Smooth muscle cell of the brain vasculature (primary cell): Measurements from ENCODE around the gene ACKR4.
"Not testable (repeated sequence)": the region's sequence is repeated elsewhere in the genome, so short reads cannot be mapped to it uniquely, and the experiment has no call there.

Source experiments
- DNase-seq: peaks from one replicate; pipeline ENCODE4 v3.0.0-alpha.2; 2012; ENCODE audit warnings: low read depth, low spot score

The ACKR4 gene

DNA sequence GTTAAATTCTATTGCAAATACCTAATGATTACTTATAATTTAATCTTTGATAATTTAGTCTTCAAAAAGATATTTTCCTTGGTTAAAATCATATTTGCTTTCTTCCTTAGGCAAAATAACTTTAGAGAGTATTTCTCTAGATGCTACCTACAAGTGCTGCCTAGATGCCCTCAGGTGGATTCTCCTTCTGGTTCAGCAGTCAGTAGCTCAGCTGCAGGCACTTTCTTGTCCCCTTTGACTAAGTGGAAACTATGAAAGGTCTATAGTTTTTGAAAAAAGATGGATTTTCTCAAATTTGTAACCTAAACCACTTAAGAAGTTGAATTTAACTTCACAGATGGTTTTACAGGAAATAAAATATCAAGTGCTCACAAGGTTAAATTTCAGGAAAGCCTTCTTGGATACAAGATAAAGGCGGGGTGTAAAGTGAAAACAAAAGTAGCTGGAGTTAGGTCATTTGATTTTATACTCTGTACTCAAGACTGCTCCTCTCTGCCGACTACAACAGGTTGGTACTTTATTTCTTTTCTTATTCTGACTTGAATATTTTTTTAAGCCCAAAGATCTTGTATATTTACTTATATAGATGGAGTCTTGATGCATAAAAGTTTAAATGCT is at the start of gene ACKR4:
Gene ACKR4 (plus strand): TSS at position 455 of the 618 bp plus-strand sequence. CDS start 3,128 bp downstream, outside the sequence.
- DNase-seq: no peak

DNA sequence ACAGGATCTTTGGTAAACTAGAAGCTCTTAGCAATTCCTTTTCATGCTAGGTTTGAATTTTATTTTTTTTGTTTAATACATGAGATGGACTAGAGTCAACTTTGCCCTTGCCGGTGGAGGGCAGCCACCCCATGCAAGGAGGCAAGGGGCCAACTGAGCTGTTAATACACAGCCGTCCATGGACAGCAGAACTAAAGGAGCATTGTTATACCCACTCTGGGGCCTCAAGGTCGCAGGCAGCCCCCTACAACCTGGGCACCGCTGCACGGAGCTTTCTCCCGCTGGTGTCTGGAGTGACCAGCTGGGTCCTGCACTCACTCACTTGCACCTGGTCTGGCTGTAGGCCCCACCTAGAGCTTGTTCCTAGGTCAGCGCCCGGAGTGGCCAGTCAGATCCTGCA is 47.9 kb upstream of the ACKR4 start:
- DNase-seq: no peak

GRCh38 chr3:132549890-132550578 is 47.0 kb upstream of the ACKR4 start:
- no peak for DNase-seq

DNA sequence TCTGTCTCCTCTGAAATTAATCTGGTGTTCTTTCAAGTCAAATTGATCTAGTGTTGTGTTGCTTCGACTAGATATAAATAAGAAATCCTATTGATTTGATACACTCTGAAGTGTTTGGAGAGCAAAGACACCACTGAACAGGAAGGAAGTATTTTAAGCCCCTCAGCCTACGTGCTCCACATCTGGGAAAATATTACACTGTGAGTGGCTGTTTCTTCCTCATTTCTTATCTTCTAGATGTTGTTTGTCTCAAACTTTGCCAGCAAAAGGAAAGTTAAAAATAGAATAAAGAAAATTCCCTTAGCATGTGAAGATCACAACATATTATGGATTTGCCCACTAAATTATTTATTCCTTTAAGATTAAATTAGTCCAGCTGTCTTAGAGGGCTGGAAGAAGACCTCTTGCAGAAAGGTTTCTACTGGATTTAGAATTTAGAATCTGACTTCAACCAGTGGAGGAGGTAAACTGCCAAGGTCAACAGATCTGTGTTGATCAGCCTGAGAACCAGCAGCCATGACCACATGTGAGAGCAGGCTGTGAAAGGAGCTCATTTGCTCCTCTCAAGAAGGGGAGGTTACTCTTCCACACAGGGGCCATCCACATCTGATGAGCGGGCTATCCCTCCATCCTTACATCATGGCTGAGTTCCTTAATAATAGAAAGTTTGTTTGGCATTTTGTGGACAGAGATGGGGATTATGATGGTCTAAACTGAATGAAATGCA is 46.3 kb upstream of the ACKR4 start:
- DNase-seq: no peak

DNA sequence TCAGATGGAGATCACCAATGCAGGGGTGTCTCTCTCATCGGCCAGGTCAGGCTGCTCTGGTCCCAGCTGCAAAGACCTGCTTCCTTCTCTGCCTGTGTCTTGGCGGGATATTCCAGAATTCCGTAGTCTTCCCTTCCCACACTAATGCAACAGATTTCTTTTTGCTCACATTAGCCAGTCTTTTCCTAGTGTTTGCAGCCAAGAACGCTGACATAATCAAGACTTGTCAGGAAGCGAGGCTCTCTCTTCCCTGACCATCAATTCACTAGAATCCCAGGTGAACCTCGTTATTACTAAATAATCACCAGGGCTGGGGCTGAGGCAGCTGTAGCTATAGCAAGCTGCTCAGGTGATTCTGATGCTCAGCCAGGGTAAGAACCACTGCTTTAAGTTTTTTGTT is 43.2 kb upstream of the ACKR4 start:
- no peak for DNase-seq

GRCh38 chr3:132554437-132554836 is 42.6 kb upstream of the ACKR4 start:
- peak; percentile 58 for DNase-seq

GRCh38 chr3:132555306-132556035 is 41.6 kb upstream of the ACKR4 start:
- no peak for DNase-seq

DNA sequence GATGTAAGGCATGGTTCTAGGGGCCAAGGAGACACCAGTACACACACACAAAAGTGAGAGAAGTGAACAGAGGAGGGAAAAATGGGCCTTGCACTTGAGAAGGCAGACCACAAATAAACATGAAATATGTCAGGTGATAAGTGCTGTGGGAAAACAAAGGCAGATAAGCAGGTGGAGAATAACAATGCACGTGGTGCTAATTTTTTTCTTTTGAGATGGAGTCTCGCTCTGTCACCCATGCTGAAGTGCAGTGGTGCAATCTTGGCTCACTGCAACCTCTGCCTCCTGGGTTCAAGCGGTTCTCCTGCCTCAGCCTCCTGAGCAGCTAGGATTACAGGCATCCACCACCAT is 41.1 kb upstream of the ACKR4 start:
- DNase-seq: not testable (repeated sequence)

GRCh38 chr3:132556508-132557159 is 40.4 kb upstream of the ACKR4 start:
- DNase-seq: no peak

GRCh38 chr3:132561003-132561402 is 36.1 kb upstream of the ACKR4 start:
- no peak for DNase-seq

DNA sequence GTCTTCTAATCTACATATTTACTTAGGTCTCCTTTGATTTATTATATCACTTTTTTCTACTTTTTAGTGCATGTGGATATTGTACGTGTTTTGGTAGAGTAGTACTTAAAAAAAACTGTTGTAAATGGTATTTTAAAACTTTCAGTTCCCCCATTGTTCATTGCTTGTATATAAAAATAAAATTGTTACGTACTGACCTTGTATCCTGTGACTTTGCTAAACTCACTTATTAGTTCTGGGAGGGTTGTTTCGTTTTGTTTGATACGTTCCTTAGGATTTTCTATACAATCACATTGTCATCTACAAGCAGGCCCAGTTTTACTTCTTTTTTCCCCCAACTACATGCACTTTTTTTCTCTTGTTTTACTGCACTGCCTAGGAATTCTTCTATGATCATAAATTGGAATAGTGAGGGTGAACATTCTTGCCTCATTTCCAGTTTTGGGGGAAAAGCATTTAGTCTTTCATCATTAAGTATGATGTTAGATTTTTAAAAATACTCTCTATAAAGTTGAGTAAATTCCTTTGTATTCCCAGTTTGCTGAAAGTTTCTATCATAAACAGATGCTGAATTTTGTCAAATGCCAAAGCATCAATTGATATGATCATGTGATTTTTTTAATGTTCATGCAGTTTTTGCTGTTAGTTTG is 33.5 kb upstream of the ACKR4 start:
- no peak for DNase-seq

DNA sequence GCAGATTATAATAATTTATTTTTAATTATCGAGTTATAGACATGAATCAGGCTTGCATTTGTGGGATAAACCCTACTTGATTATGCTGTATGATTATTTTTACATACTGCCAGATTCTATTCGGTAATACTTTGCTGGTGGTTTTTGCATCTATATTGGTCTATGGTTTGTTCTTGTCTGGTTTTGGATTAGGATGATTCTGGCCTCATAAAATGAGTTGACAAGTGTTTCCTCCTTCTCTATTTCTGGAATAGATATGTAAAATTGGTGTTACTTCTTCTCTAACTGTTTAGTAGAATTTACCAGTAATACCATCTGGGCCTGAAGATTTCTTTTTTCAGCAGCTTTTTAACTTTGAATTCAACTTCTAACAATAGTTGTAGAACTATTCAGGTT is 33.0 kb upstream of the ACKR4 start:
- no peak for DNase-seq

- DNase-seq: no peak
Measured at GRCh38 chr3:132568422-132568821, 28.6 kb upstream of the ACKR4 start.

DNA sequence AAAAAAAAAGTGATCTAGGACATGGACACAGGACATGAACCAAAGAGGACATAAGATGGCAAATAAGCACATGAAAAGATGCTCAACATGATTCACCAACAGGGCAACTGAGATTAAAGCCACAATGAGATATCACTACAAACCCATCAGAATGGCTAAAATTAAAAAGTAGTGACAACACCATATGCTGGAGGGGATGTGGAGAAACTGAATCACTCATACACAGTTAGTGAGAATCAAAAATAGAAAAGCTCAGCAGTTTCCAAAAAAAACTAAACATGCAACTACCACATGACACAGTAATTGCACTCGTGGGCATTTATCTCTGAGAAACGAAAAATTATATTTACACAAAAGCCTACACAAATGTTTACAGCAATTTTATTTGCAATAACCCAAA is 27.9 kb upstream of the ACKR4 start:
- no peak for DNase-seq

GRCh38 chr3:132569580-132569979 is 27.5 kb upstream of the ACKR4 start:
- no peak for DNase-seq

- no peak for DNase-seq
Measured at GRCh38 chr3:132570016-132570415, 27.1 kb upstream of the ACKR4 start.

DNA sequence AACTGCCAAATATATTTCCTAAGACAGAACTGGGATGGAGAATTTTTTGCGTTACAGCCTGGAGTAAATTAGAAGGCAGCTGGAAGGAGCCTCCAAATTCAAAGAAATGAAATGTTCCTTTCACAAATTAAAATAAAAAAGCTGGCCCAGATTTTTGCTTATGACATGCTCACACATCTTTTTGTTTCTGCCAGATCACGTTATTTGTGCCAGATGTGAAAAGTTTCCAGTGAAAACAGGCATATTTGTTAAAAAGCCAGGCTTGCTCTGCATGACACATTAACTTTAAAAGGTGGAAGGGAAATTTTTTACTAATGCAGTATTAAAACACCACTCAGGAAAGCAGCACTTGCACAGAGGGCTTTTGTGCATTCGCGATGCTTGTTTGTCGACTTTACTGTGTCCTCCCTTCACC is 23.3 kb upstream of the ACKR4 start:
- no peak for DNase-seq

DNA sequence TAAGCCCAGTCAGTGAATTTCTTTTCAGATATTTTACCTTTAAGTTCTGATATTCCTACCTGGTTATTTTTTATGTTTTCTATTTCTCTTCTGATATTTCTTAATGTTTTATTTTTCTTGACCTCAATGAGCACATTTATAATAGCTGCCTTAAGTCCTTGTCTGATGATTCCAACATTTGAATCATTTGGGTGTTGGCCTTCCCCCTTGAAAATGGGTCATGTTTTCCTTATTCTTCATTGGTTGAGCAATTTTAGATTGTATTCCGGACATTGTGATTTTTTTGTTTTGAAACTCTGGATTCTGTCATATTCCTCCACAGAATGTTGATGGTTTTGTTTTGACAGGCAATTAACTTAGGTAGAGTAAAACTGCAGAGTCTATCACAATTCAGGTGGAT is 9.7 kb upstream of the ACKR4 start:
- no peak for DNase-seq

DNA sequence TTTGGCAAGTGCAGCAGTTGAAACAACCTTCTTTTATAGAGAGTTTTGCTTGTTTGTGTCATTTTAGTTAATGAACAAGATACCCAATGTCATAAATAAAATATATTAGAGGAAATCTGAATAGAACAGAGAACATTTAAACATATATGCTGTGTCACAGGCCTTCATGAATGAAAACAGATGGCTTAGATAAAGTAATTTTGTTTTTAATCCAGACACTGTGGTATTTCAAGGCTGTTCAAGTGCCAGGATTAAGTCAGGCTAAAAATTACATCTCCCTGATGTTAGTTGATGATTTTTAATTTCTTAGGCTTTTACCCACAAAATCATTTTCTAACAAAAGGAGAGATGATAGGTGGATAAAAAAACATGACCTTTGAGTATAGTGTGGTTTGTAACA is 4.9 kb upstream of the ACKR4 start:
- no peak for DNase-seq

- DNase-seq: no peak
Measured at GRCh38 chr3:132593241-132593946, 3.7 kb upstream of the ACKR4 start.

GRCh38 chr3:132593947-132594323 is 3.1 kb upstream of the ACKR4 start:
- no peak for DNase-seq
